DND-41 (cell line): ENCODE measurements around the gene PITPNM3.

Experiments
- ATAC-seq: fragments of 200-7000 bp; cut with Tn5 transposase; 3 replicates; pipeline ENCODE4 v1.9.1; 2021; ENCODE audit warnings: low read depth; ENCODE audit not compliant: insufficient read depth
- DNase-seq: peaks from one replicate; pipeline ENCODE4 v3.0.0-alpha.2; 2020
- H2AFZ ChIP-seq: 2 replicates; pipeline ENCODE4 v1.6.0; 2012; ENCODE audit warnings: low read depth, low read length
- H3K27ac ChIP-seq: 2 replicates; pipeline ENCODE4 v1.5.1; 2012; ENCODE audit warnings: low read length, inconsistent platforms
- H3K27me3 ChIP-seq: fragments of 200-600 bp; sonication (generic); 2 replicates; pipeline ENCODE4 v1.6.0; 2012; ENCODE audit warnings: low read length, mild to moderate bottlenecking, inconsistent platforms; ENCODE audit not compliant: insufficient read depth, poor library complexity
- H3K36me3 ChIP-seq: 2 replicates; pipeline ENCODE4 v1.5.1; 2012; ENCODE audit warnings: low read length, inconsistent platforms; ENCODE audit not compliant: insufficient read depth
- H3K4me1 ChIP-seq: 2 replicates; pipeline ENCODE4 v1.5.1; 2012; ENCODE audit warnings: mild to moderate bottlenecking, low read length; ENCODE audit not compliant: insufficient read depth
- H3K4me2 ChIP-seq: 2 replicates; pipeline ENCODE4 v1.6.0; 2012; ENCODE audit warnings: mild to moderate bottlenecking, moderate library complexity, low read length, inconsistent platforms; ENCODE audit not compliant: insufficient read depth
- H3K4me3 ChIP-seq, 2 experiments: fragments of 200-600 bp in 1 of 2; shearing (Covaris generic) in 1 of 2; 2 replicates each; pipeline ENCODE4 v1.5.1; 2012 to 2016; ENCODE audit warnings: inconsistent platforms in 2 of 2, low read length in 2 of 2, mild to moderate bottlenecking in 2 of 2, low read depth in 1 of 2, moderate library complexity in 1 of 2
- H3K79me2 ChIP-seq: 2 replicates; pipeline ENCODE4 v1.6.0; 2012; ENCODE audit warnings: low read length, inconsistent platforms; ENCODE audit not compliant: insufficient read depth
- H3K9ac ChIP-seq: 2 replicates; pipeline ENCODE4 v1.6.0; 2012; ENCODE audit warnings: low read depth, mild to moderate bottlenecking, inconsistent platforms, low read length, moderate library complexity
- H3K9me3 ChIP-seq: 2 replicates; pipeline ENCODE4 v1.5.1; 2012; ENCODE audit warnings: low read length, moderate library complexity, mild to moderate bottlenecking, inconsistent platforms; ENCODE audit not compliant: insufficient read depth, severe bottlenecking
- H4K20me1 ChIP-seq: 2 replicates; pipeline ENCODE4 v1.6.0; 2012; ENCODE audit warnings: low read length; ENCODE audit not compliant: insufficient read depth
- EZH2 ChIP-seq: IDR thresholded peaks from 3 replicates; pipeline ENCODE4 v1.6.1; 2012; ENCODE audit warnings: borderline replicate concordance, low read depth, mild to moderate bottlenecking, moderate library complexity, low read length, inconsistent platforms; ENCODE audit not compliant: severe bottlenecking
- TF ChIP-seq, protein P1 (sequence below): IDR thresholded peaks from 2 replicates; pipeline ENCODE4 v1.5.1; 2012; ENCODE audit warnings: borderline replicate concordance, low read length, moderate library complexity, mild to moderate bottlenecking; ENCODE audit not compliant: poor library complexity, severe bottlenecking; ENCODE audit errors: extremely low read depth

PITPNM3 gene

DNA sequence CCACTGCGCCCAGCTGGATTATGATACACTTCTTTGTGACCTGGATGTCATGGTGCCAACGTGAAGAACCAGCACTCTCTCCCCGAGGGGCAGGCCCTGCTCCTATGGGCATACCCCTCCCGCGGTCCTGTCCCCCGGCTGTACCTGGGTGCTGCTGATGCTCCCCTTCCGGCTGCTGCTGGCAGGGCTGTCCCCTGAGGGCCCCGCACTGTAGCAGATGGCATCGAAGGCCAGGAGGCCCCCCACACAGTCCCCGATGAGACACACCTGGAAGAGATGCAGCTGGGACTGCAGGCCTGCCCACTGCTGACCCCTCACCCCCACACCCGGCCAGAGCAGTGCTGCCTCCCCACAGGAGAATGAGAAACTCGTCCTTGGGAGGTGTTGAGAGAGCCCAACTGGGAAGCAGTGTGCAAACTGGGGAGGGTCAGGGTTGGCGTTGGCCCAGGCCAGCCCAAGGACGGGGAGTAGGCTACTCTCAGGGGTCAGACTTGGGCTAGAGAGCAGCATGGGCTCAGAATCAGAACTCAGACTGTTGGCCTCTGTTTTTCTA lies 78.4 kb downstream of the PITPNM3 start:
- no peak overlapping the region for H3K9ac ChIP-seq
- no peaks in the 10 kb centered on the region for H3K79me2 ChIP-seq
- DNase-seq (no peak), ATAC-seq (no peak)
- H3K4me1 ChIP-seq: no peaks in the 10 kb centered on the region
- H3K9me3 ChIP-seq: no peaks in the 10 kb centered on the region
- no peak overlapping the region for H3K4me2 ChIP-seq
- H3K4me3 ChIP-seq: no peak overlapping the region
- H2AFZ ChIP-seq: no peak overlapping the region
- H3K27me3 ChIP-seq: no peaks in the 10 kb centered on the region
- no peaks in the 10 kb centered on the region for H3K36me3 ChIP-seq
- no peak overlapping the region for H3K27ac ChIP-seq
- TF ChIP-seq, protein P1, sequence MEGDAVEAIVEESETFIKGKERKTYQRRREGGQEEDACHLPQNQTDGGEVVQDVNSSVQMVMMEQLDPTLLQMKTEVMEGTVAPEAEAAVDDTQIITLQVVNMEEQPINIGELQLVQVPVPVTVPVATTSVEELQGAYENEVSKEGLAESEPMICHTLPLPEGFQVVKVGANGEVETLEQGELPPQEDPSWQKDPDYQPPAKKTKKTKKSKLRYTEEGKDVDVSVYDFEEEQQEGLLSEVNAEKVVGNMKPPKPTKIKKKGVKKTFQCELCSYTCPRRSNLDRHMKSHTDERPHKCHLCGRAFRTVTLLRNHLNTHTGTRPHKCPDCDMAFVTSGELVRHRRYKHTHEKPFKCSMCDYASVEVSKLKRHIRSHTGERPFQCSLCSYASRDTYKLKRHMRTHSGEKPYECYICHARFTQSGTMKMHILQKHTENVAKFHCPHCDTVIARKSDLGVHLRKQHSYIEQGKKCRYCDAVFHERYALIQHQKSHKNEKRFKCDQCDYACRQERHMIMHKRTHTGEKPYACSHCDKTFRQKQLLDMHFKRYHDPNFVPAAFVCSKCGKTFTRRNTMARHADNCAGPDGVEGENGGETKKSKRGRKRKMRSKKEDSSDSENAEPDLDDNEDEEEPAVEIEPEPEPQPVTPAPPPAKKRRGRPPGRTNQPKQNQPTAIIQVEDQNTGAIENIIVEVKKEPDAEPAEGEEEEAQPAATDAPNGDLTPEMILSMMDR: no peak
- H4K20me1 ChIP-seq: peaks cover 3% of the 10 kb centered on the region

DNA sequence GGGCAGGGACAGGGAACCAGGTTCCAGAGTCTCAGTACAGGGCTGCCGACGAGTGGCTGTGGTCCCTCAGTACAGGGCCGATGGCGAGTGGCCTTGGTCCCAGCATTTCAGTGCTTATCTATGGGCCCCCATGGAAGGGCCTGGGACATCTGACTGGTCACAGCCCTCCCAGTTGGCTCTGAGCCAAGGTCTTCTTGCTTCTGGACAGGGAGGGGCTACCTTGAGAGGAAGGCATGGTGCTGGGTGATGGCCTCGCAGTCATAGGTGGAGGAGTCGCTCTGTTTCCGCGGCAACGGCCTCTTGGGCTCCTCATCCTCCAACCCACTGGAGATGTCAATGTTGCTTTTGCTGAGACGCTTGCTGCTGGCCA lies 79.6 kb downstream of the PITPNM3 start:
- DNase-seq (no peak), ATAC-seq (no peak)
- Histone ChIP-seq H4K20me1 (peaks cover 3% of the 10 kb centered on the region), H3K27ac (no peak overlapping the region), H3K9ac (no peak overlapping the region), H3K27me3 (no peaks in the 10 kb centered on the region), H3K9me3 (no peaks in the 10 kb centered on the region), H3K79me2 (no peaks in the 10 kb centered on the region), H3K4me2 (no peak overlapping the region), H3K36me3 (no peaks in the 10 kb centered on the region), H3K4me3 (no peak overlapping the region), H3K4me1 (no peaks in the 10 kb centered on the region), H2AFZ (no peak overlapping the region)
- TF ChIP-seq, protein P1: no peak
- TF ChIP-seq EZH2: no peak

DNA sequence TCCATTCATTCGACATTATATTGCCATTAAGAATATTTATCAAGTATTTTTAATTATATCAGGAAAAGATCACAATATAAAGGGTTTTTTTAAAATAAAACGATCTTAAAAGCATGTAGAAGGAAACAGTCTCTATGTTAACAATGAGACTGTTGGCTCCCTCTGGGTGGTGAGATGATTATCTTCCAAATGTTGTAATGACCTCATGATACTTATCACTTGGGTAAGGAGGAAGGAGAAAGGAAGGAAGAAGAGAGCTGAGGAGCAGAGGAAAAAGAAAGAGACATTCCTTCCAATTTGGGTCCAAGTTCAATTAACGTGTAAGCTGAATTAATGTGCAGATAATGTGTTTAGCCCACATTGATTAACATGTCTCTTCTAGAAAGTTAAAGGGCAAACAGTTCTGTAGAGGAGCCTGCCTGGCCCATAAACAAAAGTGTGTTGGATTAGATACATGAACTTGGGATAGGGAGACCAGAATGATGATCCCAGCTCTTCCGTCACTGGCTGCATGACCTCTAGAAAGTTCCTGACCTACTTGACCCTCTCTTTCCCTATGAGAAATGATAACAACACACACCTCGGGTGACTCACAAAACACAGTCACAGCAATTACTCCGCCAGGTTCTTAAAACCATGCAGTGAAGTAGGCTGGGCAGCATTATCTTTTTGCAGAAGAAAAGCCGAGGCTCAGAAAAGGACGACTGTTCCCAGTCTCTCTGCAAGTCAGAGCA lies 80.1 kb downstream of the PITPNM3 start:
- Histone ChIP-seq H3K27ac (no peak overlapping the region), H4K20me1 (peaks cover 3% of the 10 kb centered on the region), H3K36me3 (no peaks in the 10 kb centered on the region), H3K4me1 (no peaks in the 10 kb centered on the region), H3K4me3 (no peak overlapping the region), H3K9ac (no peak overlapping the region), H3K27me3 (no peaks in the 10 kb centered on the region), H2AFZ (no peak overlapping the region), H3K9me3 (no peaks in the 10 kb centered on the region), H3K79me2 (no peaks in the 10 kb centered on the region), H3K4me2 (no peak overlapping the region)
- no peak for TF ChIP-seq EZH2
- TF ChIP-seq, protein P1: no peak
- no peak for ATAC-seq
- no peak for DNase-seq
